KMS-11 (cell line): ENCODE measurements around the gene SCO2.

Experiments
- H2AFZ ChIP-seq: fragments of 200-600 bp; sonication (generic); 2 replicates; pipeline ENCODE4 v1.6.1; 2016; ENCODE audit warnings: antibody characterized with exemption, mixed run types, low read depth
- H3K27ac ChIP-seq: fragments of 200-600 bp; sonication (generic); 2 replicates; pipeline ENCODE4 v1.6.1; 2016; ENCODE audit warnings: mild to moderate bottlenecking, mixed run types
- H3K27me3 ChIP-seq: fragments of 200-600 bp; sonication (generic); 2 replicates; pipeline ENCODE4 v1.6.1; 2017; ENCODE audit warnings: mild to moderate bottlenecking, low read depth, mixed run types, moderate library complexity; ENCODE audit not compliant: insufficient read depth
- H3K36me3 ChIP-seq: fragments of 200-600 bp; sonication (generic); 2 replicates; pipeline ENCODE4 v1.6.1; 2017; ENCODE audit warnings: mild to moderate bottlenecking, mixed run types; ENCODE audit not compliant: insufficient read depth
- H3K4me1 ChIP-seq: fragments of 200-600 bp; sonication (generic); 2 replicates; pipeline ENCODE4 v1.6.1; 2016; ENCODE audit warnings: mild to moderate bottlenecking, low read depth, mixed run types; ENCODE audit not compliant: poor library complexity, severe bottlenecking
- H3K4me2 ChIP-seq: fragments of 200-600 bp; sonication (generic); 2 replicates; pipeline ENCODE4 v1.7.0; 2016; ENCODE audit warnings: mild to moderate bottlenecking, mixed run types
- H3K4me3 ChIP-seq: fragments of 200-600 bp; sonication (generic); IDR thresholded peaks from 2 replicates; pipeline ENCODE4 v1.6.1; 2017; ENCODE audit warnings: low read depth, low read length, mixed read lengths; ENCODE audit not compliant: insufficient read depth
- H3K79me2 ChIP-seq: fragments of 200-600 bp; sonication (generic); 2 replicates; pipeline ENCODE4 v1.6.1; 2016; ENCODE audit warnings: low read depth, mixed run types; ENCODE audit not compliant: insufficient read depth
- H3K9ac ChIP-seq: fragments of 200-600 bp; sonication (generic); 2 replicates; pipeline ENCODE4 v1.6.1; 2016; ENCODE audit warnings: mild to moderate bottlenecking, mixed run types
- H4K20me1 ChIP-seq: fragments of 200-600 bp; sonication (generic); 2 replicates; pipeline ENCODE4 v1.6.1; 2016; ENCODE audit warnings: mild to moderate bottlenecking, mixed run types; ENCODE audit not compliant: insufficient read depth
- TF ChIP-seq, protein P1 (sequence below): fragments of 200-600 bp; sonication (generic); conservative IDR thresholded peaks from 2 replicates; pipeline ENCODE4 v1.6.1; 2017; ENCODE audit warnings: low read depth, mild to moderate bottlenecking, antibody characterized with exemption, low read length, moderate library complexity, mixed read lengths

The SCO2 gene

DNA sequence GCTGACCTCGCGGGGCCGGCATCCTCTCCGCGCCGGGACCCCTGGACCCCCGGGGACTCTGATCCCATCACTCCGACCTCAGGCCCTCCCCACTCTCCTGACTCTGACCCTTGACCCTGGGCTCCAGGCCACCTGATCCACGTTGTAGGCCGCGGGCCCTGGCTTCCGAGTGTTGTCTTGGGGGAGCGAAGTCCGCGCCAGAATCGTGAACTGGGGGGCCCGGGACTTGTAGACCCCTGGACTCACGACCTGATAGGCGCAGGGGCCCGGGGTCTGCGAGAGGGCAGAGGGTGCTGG is 5.1 kb upstream of the SCO2 start:
- H3K9ac ChIP-seq: peak overlapping the region; percentile 93
- H4K20me1 ChIP-seq: no peaks in the 10 kb centered on the region
- H3K36me3 ChIP-seq: no peaks in the 10 kb centered on the region
- TF ChIP-seq, protein P1, sequence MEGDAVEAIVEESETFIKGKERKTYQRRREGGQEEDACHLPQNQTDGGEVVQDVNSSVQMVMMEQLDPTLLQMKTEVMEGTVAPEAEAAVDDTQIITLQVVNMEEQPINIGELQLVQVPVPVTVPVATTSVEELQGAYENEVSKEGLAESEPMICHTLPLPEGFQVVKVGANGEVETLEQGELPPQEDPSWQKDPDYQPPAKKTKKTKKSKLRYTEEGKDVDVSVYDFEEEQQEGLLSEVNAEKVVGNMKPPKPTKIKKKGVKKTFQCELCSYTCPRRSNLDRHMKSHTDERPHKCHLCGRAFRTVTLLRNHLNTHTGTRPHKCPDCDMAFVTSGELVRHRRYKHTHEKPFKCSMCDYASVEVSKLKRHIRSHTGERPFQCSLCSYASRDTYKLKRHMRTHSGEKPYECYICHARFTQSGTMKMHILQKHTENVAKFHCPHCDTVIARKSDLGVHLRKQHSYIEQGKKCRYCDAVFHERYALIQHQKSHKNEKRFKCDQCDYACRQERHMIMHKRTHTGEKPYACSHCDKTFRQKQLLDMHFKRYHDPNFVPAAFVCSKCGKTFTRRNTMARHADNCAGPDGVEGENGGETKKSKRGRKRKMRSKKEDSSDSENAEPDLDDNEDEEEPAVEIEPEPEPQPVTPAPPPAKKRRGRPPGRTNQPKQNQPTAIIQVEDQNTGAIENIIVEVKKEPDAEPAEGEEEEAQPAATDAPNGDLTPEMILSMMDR: no peak
- H3K27ac ChIP-seq: peak overlapping the region; percentile 91
- H2AFZ ChIP-seq: no peak overlapping the region
- peak overlapping the region; percentile 54; the same call in 1 of the 2 replicates for H3K4me2 ChIP-seq
- H3K79me2 ChIP-seq: no peaks in the 10 kb centered on the region
- peaks cover 18% of the 10 kb centered on the region for H3K4me1 ChIP-seq
- no peaks in the 10 kb centered on the region for H3K27me3 ChIP-seq
- H3K4me3 ChIP-seq: no peak overlapping the region

DNA sequence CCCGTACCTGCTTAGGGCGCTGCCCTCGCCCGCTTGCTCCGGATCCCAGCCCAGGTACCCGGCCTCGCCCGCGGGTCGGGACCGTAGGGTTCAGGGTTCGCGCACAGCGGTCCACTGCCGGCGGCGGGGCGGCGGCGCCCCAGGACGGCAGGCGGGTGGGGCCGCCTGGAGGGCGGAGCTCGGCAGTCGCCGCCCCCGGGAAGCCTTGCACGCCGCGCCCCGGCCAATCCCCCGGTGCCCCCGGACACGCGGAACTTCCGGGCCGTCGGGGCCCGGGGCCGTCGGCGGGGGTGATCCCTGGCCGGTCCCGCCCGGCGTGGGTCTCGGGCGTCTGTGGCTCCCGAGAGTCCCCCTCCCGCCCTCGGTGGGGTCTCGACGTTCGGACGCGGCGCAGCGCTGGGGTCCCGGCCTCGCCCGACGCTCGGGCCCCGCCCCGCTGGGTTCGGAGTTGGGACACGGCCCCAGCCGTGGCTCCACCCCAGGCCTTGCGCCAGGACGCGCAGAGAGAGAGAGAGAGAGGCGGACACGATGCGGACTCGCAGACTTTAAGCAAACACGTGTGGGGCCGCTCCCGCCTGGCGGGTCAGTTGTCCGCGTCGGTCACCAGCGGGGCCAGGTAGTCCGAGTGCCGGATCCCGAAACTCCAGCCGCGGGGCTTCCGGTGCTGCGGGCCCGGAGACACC is 4.6 kb upstream of the SCO2 start, which contains the start of gene TYMP:
Gene TYMP, minus strand, starts transcription at position 116 of the 683 bp plus-strand sequence. CDS start 303 bp downstream, outside the sequence.
- H3K9ac ChIP-seq: peak within 1 kb of the TSS; percentile 93
- no peak within 1 kb of the TSS for H2AFZ ChIP-seq

DNA sequence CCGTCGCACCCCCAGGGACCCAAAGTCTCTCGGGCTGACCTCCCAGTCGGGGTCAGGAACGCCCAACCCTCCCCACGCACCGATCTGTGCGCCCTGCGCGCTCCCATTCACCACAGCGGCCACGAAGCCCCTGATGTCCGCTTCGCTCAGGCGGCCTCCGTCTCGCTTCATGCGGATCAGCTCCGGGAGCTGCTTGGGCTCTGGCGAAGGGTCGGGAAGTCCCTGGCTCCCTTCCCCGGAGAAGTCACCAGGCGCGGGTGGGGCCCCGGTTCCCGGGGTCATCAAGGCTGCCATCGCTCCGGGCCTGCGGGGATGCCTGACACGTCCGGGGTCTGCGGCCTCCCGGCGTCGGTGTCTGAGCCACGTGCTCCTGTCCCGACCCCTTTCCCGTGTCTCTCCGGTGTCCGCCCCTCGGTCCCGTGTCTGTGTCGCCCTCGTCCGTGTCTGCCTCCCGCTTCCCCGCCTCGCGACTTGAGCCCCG is 4.1 kb upstream of the SCO2 start:
- H3K9ac ChIP-seq: no peak overlapping the region
- no peak overlapping the region for H3K27ac ChIP-seq
- H2AFZ ChIP-seq: no peak overlapping the region
- H3K4me3 ChIP-seq: no peak overlapping the region
- no peak overlapping the region for H3K4me2 ChIP-seq
- H3K36me3 ChIP-seq: no peaks in the 10 kb centered on the region
- peaks cover 10% of the 10 kb centered on the region for H3K4me1 ChIP-seq
- H3K79me2 ChIP-seq: no peaks in the 10 kb centered on the region; the same call in 1 of the 2 replicates
- no peaks in the 10 kb centered on the region for H3K27me3 ChIP-seq
- TF ChIP-seq, protein P1: no peak
- no peaks in the 10 kb centered on the region for H4K20me1 ChIP-seq

More for the DNA sequence above, 4.6 kb upstream of the SCO2 start, which contains the start of gene TYMP:
- Histone ChIP-seq H4K20me1 (no peaks in the 10 kb centered on the region), H3K79me2 (no peaks in the 10 kb centered on the region), H3K4me2 (peak within 1 kb of the TSS; percentile 54; the same call in 1 of the 2 replicates), H3K4me1 (peaks cover 13% of the 10 kb centered on the region), H3K27me3 (no peaks in the 10 kb centered on the region), H3K27ac (peak within 1 kb of the TSS; percentile 91), H3K4me3 (no peak within 1 kb of the TSS), H3K36me3 (no peaks in the 10 kb centered on the region)
- TF ChIP-seq, protein P1: no peak

DNA sequence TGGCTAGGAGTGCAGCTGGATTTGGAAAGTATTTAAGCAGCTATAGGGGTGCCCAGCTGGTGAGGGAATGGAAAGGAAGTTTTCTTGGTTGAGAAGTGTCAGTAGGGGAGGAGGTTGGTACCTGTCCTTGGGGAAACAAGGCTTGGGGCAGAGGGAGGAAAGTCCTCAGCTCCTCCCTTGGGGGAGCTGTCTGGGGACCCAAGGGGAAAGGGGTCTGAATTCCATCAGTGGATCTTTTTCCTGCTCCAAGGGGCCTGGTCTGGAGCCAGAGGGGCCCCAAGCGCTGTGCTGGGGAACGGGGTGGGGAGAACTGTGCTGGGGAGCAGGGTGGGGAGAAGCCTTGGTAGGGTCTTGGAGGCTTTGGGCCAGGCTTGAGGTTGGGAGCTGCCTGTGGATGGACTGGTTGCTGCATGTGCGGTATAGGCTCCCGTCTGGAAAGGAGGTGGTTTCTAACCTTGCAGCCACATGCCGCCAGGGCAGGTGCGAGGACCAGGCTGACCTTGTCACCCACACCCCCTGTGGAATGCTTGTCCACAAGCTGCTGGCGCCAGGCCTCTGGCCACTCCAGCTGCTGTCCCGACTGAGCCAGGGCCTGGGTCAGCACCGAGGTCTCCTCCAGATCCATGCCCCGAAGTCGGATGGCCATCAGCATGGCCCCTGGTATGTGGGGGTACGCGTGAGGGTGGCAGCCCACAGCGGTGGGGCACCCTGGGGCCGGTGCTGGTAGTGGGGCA is 3.5 kb upstream of the SCO2 start:
- TF ChIP-seq, protein P1: no peak
- Histone ChIP-seq H3K36me3 (no peaks in the 10 kb centered on the region), H3K27ac (no peak overlapping the region), H3K27me3 (no peaks in the 10 kb centered on the region), H4K20me1 (no peaks in the 10 kb centered on the region), H2AFZ (no peak overlapping the region), H3K4me3 (no peak overlapping the region), H3K4me1 (peaks cover 7% of the 10 kb centered on the region), H3K4me2 (no peak overlapping the region), H3K79me2 (peaks cover under 1% of the 10 kb centered on the region; the same call in 1 of the 2 replicates), H3K9ac (no peak overlapping the region)
